ENCODE data around the gene COL8A2.

COL8A2 gene

DNA sequence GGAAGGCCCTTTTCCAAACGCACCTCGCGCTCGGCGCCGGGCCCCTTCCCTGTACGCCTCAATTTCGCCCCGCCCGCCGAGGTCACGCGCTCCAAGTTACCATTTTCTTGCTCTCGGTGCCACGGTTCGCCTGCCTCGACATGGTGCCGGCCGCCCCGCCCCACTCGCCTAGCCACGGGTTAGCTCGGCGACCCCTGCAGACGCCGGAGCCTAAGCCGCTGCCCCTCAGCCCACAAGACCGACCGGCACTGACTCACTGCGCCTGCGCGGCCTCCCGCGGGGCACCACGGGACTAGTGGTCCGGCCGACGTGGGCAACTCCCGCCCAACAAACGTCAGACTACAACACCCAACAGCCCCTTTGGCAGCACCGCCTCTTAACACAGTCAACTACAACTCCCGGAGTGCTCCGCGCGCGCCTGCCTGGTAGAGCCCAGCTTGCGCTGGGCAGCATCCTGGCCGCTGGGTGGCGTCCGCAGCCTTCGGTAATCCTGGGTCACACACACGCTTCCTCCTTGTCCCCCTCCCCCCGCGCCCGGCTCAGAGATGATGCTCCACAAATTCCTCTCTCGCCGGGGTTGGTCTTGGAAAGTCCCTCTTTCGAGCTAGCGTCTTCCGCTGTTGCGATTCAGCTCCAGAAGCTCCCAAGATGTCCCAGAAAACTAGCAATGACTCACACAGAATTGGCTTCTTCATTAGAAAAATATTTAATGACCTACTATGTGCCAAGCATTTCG lies 24.4 kb upstream of the COL8A2 start, which contains the start of gene TRAPPC3:
TSS of gene TRAPPC3 (minus strand) at position 250 of the 736 bp plus-strand sequence. CDS start at position 142, 108 bp downstream.
- Histone ChIP-seq H3K36me3 (ENCODE audit: control insufficient read depth, insufficient read depth, low read length) (no peaks in the 10 kb centered on the region), H3K4me3 (ENCODE audit: low read depth, low read length) (peak within 1 kb of the TSS; percentile 72), H3K4me1 (ENCODE audit: control insufficient read depth, insufficient read depth, low read length) (peaks cover 26% of the 10 kb centered on the region), H3K9ac (ENCODE audit: low read length) (peak within 1 kb of the TSS; percentile 65), H3K9me3 (ENCODE audit: control insufficient read depth, insufficient read depth, low read depth, low read length) (no peaks in the 10 kb centered on the region), H3K27me3 (ENCODE audit: control insufficient read depth, insufficient read depth, low read length) (peaks cover 26% of the 10 kb centered on the region), H3K27ac (ENCODE audit: low read depth, low read length) (peak within 1 kb of the TSS; percentile 29; the same call in 1 of the 2 replicates)

DNA sequence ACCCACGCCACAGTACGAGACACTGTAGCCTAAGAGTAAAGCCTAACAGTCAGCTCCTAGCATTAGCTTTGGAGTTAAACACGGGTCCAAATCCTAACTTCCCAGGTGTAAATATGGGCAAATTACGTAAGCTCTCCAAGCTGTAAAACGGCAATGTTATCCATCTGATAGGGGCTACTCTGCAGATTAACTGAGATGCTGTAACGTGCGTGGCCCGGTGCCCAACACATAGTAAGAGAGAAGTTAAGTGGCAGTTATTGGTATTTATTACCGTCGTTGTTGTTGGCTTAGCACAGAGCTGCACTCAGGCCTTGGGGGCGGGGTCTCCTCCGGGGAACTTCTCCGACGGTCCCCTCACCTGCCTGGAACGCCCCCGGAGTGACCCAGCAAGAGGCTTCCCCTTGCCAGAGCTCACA lies 23.8 kb upstream of the COL8A2 start:
- H3K27ac ChIP-seq (ENCODE audit: low read depth, low read length): 0 out of 2 replicates have a peak overlapping the region, but pooled peaks have one; percentile 29
- peaks cover 26% of the 10 kb centered on the region for H3K4me1 ChIP-seq (ENCODE audit: control insufficient read depth, insufficient read depth, low read length)
- no peaks in the 10 kb centered on the region for H3K9me3 ChIP-seq (ENCODE audit: control insufficient read depth, insufficient read depth, low read depth, low read length)
- H3K9ac ChIP-seq (ENCODE audit: low read length): peak overlapping the region; percentile 65
- no peaks in the 10 kb centered on the region for H3K36me3 ChIP-seq (ENCODE audit: control insufficient read depth, insufficient read depth, low read length)
- peak overlapping the region; percentile 72 for H3K4me3 ChIP-seq (ENCODE audit: low read depth, low read length)
- H3K27me3 ChIP-seq (ENCODE audit: control insufficient read depth, insufficient read depth, low read length): peaks cover 20% of the 10 kb centered on the region

DNA sequence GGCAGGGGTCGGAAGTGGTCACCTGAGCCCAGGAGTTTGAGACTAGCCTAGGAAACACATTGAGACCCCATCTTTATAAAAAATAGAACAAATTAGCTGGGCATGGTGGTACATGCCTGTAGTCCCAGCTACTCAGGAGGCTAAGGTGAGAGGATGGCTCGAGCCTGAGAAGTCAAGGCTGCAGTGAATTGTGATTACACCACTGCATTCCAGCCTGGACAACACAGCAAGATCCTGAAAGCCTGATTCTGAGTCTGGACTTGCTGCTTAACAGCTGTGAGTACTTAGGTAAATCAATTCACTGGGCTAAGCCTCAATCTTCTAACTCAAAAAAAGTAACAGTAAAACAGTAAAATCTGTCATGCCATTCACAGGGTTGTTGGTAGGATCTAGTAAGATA lies 19.4 kb upstream of the COL8A2 start:
- Histone ChIP-seq H3K27me3 (ENCODE audit: control insufficient read depth, insufficient read depth, low read length) (no peaks in the 10 kb centered on the region), H3K4me3 (ENCODE audit: low read depth, low read length) (no peak overlapping the region), H3K4me1 (ENCODE audit: control insufficient read depth, insufficient read depth, low read length) (no peaks in the 10 kb centered on the region), H3K27ac (ENCODE audit: low read depth, low read length) (no peak overlapping the region), H3K9me3 (ENCODE audit: control insufficient read depth, insufficient read depth, low read depth, low read length) (no peaks in the 10 kb centered on the region), H3K36me3 (ENCODE audit: control insufficient read depth, insufficient read depth, low read length) (peaks cover 8% of the 10 kb centered on the region), H3K9ac (ENCODE audit: low read length) (no peak overlapping the region)

DNA sequence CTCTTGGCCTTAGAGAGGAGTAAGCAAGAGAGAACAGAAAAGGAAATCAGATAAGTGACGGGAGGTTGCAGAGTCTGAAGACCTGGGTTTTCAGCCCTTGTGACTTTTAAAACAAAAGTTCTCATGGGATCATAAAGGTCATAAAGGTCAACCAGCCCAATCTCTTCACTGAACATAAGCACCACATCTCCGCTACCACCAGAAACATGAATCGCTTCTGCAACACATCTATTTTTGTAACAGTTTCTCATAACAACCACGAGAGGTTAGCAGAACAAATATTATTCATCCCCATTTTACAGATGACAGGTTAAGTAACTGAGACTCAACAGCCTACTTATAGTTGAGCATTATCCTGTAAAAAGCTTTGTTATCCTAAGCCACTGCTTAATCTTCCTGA lies 18.4 kb upstream of the COL8A2 start:
- Histone ChIP-seq H3K36me3 (ENCODE audit: control insufficient read depth, insufficient read depth, low read length) (peaks cover 8% of the 10 kb centered on the region), H3K27me3 (ENCODE audit: control insufficient read depth, insufficient read depth, low read length) (no peaks in the 10 kb centered on the region), H3K27ac (ENCODE audit: low read depth, low read length) (no peak overlapping the region), H3K4me3 (ENCODE audit: low read depth, low read length) (no peak overlapping the region), H3K4me1 (ENCODE audit: control insufficient read depth, insufficient read depth, low read length) (no peaks in the 10 kb centered on the region), H3K9ac (ENCODE audit: low read length) (no peak overlapping the region), H3K9me3 (ENCODE audit: control insufficient read depth, insufficient read depth, low read depth, low read length) (no peaks in the 10 kb centered on the region)

DNA sequence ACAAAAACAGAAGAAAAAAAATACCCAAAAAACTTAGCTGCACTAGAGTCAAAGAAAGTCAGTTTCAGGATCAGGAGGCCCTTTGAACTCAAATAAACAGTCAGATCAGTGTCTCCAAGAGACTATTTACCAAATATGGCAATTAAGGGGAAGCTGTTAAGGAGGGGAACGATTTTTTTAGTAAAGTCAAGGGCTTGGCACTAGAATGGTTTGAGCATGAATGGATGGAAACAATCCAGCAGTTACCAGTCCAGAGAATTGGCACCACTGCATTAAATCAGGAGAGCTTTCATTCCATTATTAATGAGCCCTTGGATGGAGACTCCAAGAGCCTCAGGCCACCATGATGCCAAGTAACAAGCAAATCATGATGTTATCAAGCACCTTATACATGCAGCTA lies 17.1 kb upstream of the COL8A2 start:
- H3K36me3 ChIP-seq (ENCODE audit: control insufficient read depth, insufficient read depth, low read length): peaks cover 21% of the 10 kb centered on the region
- H3K9ac ChIP-seq (ENCODE audit: low read length): no peak overlapping the region

DNA sequence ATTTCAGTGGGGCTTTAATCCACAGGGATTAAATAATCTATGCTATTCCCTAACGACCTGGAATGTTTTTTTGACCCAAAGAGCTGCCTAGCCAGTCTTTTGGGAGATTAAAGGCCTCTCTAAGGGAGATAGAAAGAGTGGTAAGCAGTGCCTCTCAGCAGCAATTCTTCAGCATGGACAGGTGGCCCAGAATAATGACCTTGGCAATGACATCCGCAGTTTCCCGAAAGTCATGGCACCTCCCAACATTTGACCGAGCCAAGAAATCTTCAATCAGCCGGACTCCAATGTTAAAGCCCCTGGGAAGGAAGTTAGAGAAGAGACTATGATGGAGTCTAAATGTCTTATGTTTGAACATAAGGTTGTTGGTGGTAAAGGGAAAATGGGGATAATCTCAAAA lies 14.5 kb upstream of the COL8A2 start:
- H3K27ac ChIP-seq (ENCODE audit: low read depth, low read length): no peak overlapping the region
- no peaks in the 10 kb centered on the region for H3K27me3 ChIP-seq (ENCODE audit: control insufficient read depth, insufficient read depth, low read length)
- peaks cover 2% of the 10 kb centered on the region; the same call in 1 of the 2 replicates for H3K4me1 ChIP-seq (ENCODE audit: control insufficient read depth, insufficient read depth, low read length)
- peaks cover 26% of the 10 kb centered on the region for H3K36me3 ChIP-seq (ENCODE audit: control insufficient read depth, insufficient read depth, low read length)
- no peak overlapping the region for H3K4me3 ChIP-seq (ENCODE audit: low read depth, low read length)
- no peak overlapping the region for H3K9ac ChIP-seq (ENCODE audit: low read length)
- no peaks in the 10 kb centered on the region for H3K9me3 ChIP-seq (ENCODE audit: control insufficient read depth, insufficient read depth, low read depth, low read length)

More for the DNA sequence above, 17.1 kb upstream of the COL8A2 start:
- no peaks in the 10 kb centered on the region for H3K27me3 ChIP-seq (ENCODE audit: control insufficient read depth, insufficient read depth, low read length)
- H3K4me3 ChIP-seq (ENCODE audit: low read depth, low read length): no peak overlapping the region
- H3K4me1 ChIP-seq (ENCODE audit: control insufficient read depth, insufficient read depth, low read length): no peaks in the 10 kb centered on the region
- no peaks in the 10 kb centered on the region for H3K9me3 ChIP-seq (ENCODE audit: control insufficient read depth, insufficient read depth, low read depth, low read length)
- H3K27ac ChIP-seq (ENCODE audit: low read depth, low read length): no peak overlapping the region

DNA sequence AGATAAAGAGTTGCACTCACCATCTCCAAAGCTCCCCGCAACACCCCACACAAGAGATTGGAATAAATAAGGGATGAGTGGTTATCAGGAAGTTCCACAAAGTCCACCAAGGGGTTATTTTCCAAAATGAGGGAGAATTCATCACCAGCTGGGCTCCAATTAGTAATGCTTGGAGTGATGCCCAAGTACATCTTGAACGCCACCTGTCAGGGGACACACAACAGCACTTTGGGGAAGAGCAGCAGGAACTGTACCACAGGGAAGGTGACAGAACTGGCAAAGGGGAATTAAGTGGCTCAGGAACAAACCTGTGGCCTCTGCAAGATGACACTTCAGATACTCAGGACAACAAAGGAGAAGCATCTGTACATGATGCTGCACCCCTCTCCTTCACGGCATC lies 12.8 kb upstream of the COL8A2 start:
- Histone ChIP-seq H3K4me1 (ENCODE audit: control insufficient read depth, insufficient read depth, low read length) (peaks cover 10% of the 10 kb centered on the region; the same call in 1 of the 2 replicates), H3K27me3 (ENCODE audit: control insufficient read depth, insufficient read depth, low read length) (no peaks in the 10 kb centered on the region), H3K36me3 (ENCODE audit: control insufficient read depth, insufficient read depth, low read length) (peaks cover 26% of the 10 kb centered on the region), H3K27ac (ENCODE audit: low read depth, low read length) (no peak overlapping the region), H3K9me3 (ENCODE audit: control insufficient read depth, insufficient read depth, low read depth, low read length) (no peaks in the 10 kb centered on the region), H3K9ac (ENCODE audit: low read length) (no peak overlapping the region), H3K4me3 (ENCODE audit: low read depth, low read length) (no peak overlapping the region)

DNA sequence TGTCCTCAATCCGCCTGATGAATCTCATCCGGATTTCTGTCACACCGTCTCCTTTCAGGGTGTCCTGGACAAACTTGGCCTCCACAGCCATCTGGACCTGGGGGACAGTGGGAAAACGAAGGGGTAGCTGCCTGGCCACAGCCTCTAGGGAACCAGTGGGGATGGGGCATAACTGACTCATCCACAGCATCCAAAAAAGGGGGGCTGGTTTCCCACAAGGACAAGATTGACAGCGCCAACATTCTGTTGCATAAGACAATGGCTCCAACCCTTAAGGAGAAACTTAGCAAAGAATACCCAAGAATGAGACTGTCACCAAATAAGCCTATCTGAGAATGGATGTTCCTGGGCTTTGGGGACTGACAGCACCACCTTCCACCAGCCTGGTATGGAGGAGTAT lies 12.2 kb upstream of the COL8A2 start:
- Histone ChIP-seq H3K4me1 (ENCODE audit: control insufficient read depth, insufficient read depth, low read length) (peaks cover 10% of the 10 kb centered on the region; the same call in 1 of the 2 replicates), H3K9me3 (ENCODE audit: control insufficient read depth, insufficient read depth, low read depth, low read length) (no peaks in the 10 kb centered on the region), H3K9ac (ENCODE audit: low read length) (no peak overlapping the region), H3K27me3 (ENCODE audit: control insufficient read depth, insufficient read depth, low read length) (no peaks in the 10 kb centered on the region), H3K36me3 (ENCODE audit: control insufficient read depth, insufficient read depth, low read length) (peaks cover 26% of the 10 kb centered on the region), H3K4me3 (ENCODE audit: low read depth, low read length) (no peak overlapping the region), H3K27ac (ENCODE audit: low read depth, low read length) (no peak overlapping the region)

DNA sequence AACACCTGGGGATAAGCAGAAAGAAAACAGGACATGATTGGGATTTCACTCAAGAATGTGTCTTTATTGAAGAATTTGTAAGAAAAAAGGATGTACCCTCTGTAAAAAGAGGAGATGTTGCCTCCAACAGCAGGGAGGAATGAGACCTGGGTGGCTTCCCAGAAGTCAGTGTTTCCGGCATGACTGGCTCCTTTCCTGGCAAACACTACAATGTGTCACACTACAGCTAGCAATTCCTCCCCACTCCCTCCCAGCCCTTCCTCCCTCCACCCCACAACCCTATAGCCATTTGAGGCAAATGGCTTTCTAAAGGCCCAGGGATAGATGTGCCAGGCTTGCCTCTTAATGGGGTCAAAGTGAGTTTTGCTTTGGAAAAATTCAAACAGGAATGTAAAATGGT lies 11.5 kb upstream of the COL8A2 start:
- Histone ChIP-seq H3K4me1 (ENCODE audit: control insufficient read depth, insufficient read depth, low read length) (peaks cover 10% of the 10 kb centered on the region; the same call in 1 of the 2 replicates), H3K9ac (ENCODE audit: low read length) (no peak overlapping the region)

DNA sequence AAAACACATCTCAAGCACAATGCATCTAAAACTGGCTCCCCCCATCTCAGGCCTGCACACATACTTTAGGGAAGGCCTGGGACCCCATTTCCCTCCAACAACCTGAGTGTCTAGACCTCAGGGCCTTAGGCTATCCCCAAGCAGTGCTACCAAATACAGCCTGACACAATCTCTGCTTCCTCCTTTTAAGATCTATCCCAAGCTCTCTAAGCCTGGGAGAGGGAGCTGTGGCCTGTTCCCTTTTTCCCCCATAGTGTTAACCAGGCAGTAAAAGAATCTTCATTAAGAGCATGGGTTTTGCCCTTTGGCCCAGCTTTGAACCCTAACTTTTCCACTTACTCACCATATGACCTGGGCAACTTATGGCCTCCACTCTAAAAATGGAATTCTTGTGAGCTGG lies 10.8 kb upstream of the COL8A2 start:
- Histone ChIP-seq H3K4me3 (ENCODE audit: low read depth, low read length) (no peak overlapping the region), H3K27me3 (ENCODE audit: control insufficient read depth, insufficient read depth, low read length) (no peaks in the 10 kb centered on the region), H3K9ac (ENCODE audit: low read length) (no peak overlapping the region), H3K27ac (ENCODE audit: low read depth, low read length) (no peak overlapping the region), H3K9me3 (ENCODE audit: control insufficient read depth, insufficient read depth, low read depth, low read length) (no peaks in the 10 kb centered on the region), H3K36me3 (ENCODE audit: control insufficient read depth, insufficient read depth, low read length) (peaks cover 26% of the 10 kb centered on the region), H3K4me1 (ENCODE audit: control insufficient read depth, insufficient read depth, low read length) (peaks cover 10% of the 10 kb centered on the region; the same call in 1 of the 2 replicates)

More for the DNA sequence above, 11.5 kb upstream of the COL8A2 start:
- Histone ChIP-seq H3K9me3 (ENCODE audit: control insufficient read depth, insufficient read depth, low read depth, low read length) (no peaks in the 10 kb centered on the region), H3K27me3 (ENCODE audit: control insufficient read depth, insufficient read depth, low read length) (no peaks in the 10 kb centered on the region), H3K27ac (ENCODE audit: low read depth, low read length) (no peak overlapping the region), H3K36me3 (ENCODE audit: control insufficient read depth, insufficient read depth, low read length) (peaks cover 26% of the 10 kb centered on the region), H3K4me3 (ENCODE audit: low read depth, low read length) (no peak overlapping the region)

DNA sequence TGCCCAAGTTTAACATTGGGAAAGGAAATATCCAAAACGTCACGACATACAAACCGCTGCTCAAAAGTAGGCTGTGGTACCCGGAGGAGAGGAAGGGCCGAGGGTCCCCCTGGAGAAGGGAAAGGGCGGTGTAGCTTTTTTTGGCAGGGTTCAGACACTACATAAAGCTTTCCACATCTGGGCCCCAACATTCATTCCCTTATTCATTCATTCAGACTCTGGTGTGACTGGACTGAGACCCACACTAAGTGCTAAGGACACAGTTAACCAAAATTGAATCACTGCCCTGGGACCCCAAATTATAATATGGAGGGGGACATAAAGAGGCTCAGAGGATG lies 10.3 kb upstream of the COL8A2 start:
- Histone ChIP-seq H3K4me1 (ENCODE audit: control insufficient read depth, insufficient read depth, low read length) (peaks cover 10% of the 10 kb centered on the region; the same call in 1 of the 2 replicates), H3K4me3 (ENCODE audit: low read depth, low read length) (no peak overlapping the region), H3K27ac (ENCODE audit: low read depth, low read length) (no peak overlapping the region), H3K36me3 (ENCODE audit: control insufficient read depth, insufficient read depth, low read length) (peaks cover 26% of the 10 kb centered on the region), H3K9me3 (ENCODE audit: control insufficient read depth, insufficient read depth, low read depth, low read length) (no peaks in the 10 kb centered on the region), H3K9ac (ENCODE audit: low read length) (no peak overlapping the region), H3K27me3 (ENCODE audit: control insufficient read depth, insufficient read depth, low read length) (no peaks in the 10 kb centered on the region)
